Activated T-cell treated with anti-CD3 and anti-CD28 coated beads, Interleukin-2, amount 50 U/mL, for 48 hours (primary cell): ENCODE results near the gene EEFSEC.

Experiments used
- DNase-seq, 2 experiments: peaks; one replicate each; pipeline ENCODE4 v3.0.0-alpha.2; 2020

Gene EEFSEC

GRCh38 chr3:128455116-128455515 lies 301.8 kb downstream of the EEFSEC start:
- no peak for DNase-seq

GRCh38 chr3:128455786-128456748 lies 302.8 kb downstream of the EEFSEC start:
- no peak for DNase-seq

GRCh38 chr3:128456776-128457715 lies 303.8 kb downstream of the EEFSEC start:
- DNase-seq, result no peak

DNA sequence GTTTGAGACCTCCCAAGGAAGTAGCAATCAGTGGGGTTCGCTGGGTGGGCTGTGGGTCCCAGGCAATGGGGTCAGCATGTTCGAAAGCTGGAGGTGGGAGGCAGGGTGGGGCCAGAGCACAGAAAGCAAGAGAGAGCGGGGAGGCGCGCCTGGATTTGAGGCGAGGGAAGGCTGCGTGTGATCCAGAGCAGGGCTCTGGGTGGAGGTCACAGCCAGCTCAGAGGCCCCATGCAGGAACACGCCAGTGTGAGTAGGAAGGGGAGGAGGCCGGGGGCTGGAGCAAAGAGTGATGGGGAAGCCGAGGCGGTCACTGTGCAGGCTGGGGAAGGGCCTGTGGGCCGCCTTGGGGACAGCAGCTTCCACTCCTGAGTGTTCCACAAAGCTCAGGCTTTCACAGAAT lies 304.7 kb downstream of the EEFSEC start:
- no peak for DNase-seq
